ENCODE results near the gene BICRAL.
A peak's percentile ranks its signal among the peaks of the same experiment; 100 is the strongest.
"Not testable (repeated sequence)": the region's sequence is repeated elsewhere in the genome, so short reads cannot be mapped to it uniquely, and the experiment has no call there.

The BICRAL gene, protein sequence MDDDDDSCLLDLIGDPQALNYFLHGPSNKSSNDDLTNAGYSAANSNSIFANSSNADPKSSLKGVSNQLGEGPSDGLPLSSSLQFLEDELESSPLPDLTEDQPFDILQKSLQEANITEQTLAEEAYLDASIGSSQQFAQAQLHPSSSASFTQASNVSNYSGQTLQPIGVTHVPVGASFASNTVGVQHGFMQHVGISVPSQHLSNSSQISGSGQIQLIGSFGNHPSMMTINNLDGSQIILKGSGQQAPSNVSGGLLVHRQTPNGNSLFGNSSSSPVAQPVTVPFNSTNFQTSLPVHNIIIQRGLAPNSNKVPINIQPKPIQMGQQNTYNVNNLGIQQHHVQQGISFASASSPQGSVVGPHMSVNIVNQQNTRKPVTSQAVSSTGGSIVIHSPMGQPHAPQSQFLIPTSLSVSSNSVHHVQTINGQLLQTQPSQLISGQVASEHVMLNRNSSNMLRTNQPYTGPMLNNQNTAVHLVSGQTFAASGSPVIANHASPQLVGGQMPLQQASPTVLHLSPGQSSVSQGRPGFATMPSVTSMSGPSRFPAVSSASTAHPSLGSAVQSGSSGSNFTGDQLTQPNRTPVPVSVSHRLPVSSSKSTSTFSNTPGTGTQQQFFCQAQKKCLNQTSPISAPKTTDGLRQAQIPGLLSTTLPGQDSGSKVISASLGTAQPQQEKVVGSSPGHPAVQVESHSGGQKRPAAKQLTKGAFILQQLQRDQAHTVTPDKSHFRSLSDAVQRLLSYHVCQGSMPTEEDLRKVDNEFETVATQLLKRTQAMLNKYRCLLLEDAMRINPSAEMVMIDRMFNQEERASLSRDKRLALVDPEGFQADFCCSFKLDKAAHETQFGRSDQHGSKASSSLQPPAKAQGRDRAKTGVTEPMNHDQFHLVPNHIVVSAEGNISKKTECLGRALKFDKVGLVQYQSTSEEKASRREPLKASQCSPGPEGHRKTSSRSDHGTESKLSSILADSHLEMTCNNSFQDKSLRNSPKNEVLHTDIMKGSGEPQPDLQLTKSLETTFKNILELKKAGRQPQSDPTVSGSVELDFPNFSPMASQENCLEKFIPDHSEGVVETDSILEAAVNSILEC

DNA sequence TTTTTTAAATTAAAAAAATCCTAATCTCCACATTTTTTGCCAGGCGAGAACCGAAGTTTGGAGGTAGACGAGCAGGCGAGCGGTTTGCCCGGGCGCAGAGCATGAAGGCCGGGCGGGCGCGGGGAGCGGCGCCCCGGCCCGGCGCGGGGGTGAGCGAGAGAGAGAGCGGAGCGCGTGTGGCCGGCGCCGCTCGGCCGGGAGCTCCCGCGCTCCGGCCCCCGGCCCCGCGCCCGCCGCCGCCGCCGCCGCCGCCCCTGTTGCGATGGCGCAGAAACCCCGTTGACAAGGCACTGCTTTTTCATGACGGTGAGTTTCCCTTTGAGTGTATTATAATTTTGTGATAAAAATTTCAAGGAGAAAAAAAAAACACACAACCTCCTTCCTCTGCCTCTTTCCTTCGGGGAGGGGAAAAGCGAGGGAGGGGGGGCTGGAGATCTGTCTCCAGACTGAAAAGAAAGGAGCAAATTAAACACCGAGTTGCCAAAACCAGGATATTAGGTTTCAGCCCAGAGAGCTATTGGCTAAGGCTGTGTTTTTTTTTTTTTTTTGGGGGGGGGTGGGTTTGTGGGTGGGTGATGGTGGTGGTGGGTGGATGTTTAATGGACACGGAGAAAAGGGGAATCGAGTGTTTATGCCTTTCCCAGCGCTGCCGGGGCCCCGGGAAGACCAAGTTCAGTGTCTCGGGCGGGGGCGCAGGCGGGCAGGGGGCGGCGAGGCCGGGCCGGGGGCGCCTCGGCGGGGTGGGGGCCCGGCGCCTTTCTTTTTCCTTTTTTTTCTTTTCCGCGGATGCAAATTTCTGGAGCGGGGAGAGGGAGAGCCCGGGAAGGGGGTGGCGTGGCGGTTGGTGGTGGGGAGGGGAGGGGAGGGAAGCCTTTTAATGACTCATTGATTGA lies at the start of gene BICRAL:
TSS of gene BICRAL (plus strand) at position 257 of the 893 bp plus-strand sequence. CDS start 39,971 bp downstream, outside the sequence.
- DNase-seq, result peak; percentile 64

DNA sequence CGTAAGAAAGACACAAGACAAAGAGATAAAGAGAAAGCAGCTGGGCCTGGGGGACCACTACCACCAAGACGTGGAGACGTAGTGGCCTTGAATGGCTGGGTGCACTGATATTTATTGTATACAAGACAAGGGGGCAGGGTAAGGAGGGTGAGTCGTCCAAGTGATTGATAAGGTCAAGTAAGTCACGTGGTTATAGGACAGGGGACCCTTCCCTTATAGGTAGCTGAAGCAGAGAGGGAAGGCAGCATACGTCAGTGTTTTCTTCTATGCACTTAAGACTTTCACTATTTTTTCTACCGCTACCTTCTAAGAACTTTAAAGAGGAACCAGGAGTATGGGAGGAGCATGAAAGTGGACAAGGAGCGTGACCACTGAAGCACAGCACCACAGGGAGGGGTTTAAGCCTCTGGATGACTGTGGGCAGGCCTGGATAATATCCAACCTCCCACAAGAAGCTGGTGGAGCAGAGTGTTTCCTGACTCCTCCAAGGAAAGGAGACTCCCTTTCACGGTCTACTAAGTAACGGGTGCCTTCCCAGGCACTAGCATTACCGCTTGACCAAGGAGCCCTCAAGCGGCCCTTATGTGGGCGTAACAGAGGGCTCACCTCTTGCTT lies 47.9 kb upstream of the BICRAL start:
- not testable (repeated sequence) for DNase-seq

DNA sequence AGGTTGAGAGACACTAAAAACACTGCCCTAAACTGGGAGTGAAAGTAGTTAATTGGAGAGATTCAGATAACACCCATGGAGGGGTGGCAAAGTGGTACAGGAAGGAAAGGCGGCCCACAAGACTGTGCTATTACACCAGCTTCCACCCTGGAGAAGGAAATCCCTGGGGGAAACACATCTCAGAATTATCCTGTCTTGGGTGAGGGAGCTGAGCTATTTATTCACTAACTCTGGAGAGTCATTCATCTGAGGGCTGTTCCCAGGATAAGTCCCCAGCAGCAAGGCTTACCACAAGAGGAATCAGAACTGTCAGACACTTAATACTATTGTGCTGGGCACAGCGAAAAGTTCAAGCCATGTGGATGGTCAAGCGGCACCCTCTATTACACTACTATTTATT lies 45.9 kb upstream of the BICRAL start:
- DNase-seq, result no peak

DNA sequence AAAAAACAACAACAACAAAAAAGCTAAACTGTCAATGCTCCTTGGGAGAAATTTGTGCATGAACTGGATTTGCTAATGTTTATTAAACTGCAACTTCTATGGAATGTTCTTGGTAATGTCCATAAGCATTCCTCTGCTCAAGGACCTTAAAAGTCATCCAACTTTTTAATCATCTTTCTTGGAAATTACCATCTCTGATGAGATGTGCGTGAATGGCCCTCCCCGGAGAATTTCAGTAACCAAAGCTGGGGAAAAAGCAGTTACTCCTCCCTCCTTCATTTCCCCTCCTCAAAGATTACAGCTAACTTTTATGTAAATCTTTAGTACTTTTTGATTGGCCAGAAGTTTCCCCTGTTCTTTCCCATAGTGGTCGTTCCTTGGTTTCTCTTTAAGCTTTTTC lies 41.1 kb upstream of the BICRAL start:
- DNase-seq, result no peak

DNA sequence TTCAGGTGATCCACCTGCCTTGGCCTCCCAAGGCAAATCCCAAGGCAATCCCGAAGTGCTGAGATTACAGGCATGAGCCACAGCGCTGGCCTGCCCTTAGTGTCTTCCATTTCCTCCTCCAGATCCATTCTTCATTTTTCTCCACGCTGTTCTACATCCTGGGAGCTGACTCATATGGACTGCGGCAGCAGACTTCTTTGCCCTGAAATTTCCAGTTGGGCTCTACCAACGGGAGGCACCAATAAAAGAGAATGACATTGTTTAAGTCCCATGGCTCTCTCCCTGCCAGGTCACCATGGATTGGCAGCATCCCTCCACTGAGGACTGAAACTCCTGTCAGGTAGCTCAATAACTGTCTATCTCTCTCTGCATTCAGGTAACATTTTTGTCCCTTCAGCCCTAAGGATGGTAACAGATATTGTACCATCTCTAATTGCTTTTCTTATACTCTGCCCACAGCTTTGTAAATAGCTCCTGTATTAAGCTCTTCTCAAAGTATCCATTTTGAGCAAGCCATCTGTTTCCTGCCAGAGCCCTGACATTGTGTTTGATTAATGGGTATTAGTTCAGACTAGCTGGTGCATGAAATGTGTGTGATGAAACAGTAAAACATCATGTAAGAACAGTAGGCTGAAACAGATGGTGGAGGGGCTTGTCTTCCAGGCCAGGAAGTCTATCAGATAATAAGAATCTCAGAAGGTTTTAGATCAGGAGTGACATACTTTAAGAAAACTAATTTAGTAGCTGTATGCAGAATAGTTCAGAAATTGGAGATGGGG lies 39.5 kb upstream of the BICRAL start:
- DNase-seq, result no peak

DNA sequence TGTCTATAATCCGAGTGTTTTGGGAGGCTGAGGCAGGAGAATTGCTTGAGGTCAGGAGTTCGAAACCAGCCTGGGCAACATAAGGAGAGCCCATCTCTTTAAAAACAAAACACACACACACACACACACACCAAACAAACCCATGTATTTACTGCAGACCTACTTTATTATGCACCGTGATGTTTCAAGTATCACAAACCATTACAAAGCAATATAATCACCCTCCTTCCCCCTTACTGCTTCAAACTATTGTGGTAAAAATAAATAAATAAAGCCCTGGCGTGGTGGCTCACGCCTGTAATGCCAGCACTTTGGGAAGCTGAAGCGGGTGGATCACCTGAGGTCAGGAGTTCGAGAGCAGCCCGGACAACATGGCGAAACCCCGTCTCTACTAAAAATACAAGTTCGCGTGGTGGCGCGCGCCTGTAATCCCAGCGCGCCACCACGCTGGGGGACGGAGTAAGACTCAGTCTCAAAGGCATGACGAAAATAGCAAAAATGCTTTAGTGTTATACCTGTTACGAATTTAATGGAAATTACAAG lies 37.4 kb upstream of the BICRAL start:
- no peak for DNase-seq

DNA sequence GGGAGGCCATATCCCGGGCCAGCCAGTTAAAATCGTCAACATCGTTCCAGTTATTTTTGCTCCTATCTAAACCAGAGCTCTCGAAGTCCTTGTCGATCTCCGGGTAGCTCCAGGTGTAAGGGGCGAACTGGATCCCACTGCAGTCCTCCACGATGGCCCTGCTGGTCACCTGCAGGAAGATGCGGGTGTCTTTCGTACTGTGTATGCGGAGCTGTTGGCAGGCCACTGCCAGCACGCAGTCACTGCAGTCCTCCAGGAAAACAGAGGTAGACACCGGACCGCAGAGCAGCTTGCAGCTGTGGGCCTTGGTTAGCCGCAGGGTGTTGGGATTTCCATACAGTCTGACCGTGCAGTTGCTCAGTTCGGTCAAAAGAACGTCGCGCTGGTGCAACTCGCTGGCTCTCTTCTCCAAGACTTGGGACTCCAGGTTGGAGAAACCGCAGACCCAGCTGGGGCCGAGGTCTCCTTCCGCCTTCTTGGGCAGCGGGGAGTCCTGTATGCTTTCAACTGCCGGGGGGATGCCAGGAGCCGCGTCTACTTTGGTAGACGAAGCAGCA lies 36.7 kb upstream of the BICRAL start:
- no peak for DNase-seq

DNA sequence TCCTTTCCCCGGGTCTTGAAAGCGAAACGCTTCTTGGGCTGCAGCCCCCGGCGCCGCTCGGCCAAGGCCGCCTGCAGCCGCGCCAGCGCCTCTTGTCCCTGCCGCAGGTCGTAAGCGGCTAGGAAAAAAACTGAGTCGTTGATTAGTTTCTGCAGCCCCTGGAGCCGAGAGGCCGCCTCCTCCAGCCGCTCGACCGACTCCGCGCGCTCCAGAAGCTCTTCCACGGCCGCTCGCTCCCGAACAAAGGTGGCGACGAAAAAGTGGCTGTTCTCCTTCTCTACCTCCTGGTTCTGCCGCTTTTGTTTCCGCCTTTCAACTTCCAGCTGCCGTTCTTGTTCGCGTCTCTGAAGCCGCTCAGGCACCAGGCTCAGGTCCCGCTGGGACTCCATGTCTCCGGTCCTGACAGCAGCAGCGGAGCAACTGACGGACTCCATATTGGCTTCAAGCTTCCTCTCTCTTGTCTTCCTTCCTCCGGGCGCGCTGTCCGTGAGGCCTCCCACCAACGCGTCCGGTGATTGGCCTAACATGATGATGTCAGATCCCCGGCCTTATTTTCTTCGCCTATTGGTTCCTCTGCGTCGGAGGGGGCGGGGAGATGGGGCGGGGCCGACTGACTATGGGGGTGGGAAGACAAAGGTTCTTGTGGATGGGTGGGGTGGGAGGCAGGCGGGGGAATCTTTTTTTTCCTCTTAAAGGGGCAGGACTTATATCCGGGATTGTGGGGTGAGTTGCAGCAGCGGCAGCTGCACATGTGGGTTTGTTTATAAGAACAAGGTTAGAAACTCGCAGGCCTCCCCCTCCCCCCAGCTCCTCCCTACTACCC lies 36.0 kb upstream of the BICRAL start, which contains the start of gene TBCC:
TSS of gene TBCC (minus strand) at position 464 of the 823 bp plus-strand sequence. CDS start at position 434, 30 bp downstream.
- DNase-seq, result peak; percentile 98

DNA sequence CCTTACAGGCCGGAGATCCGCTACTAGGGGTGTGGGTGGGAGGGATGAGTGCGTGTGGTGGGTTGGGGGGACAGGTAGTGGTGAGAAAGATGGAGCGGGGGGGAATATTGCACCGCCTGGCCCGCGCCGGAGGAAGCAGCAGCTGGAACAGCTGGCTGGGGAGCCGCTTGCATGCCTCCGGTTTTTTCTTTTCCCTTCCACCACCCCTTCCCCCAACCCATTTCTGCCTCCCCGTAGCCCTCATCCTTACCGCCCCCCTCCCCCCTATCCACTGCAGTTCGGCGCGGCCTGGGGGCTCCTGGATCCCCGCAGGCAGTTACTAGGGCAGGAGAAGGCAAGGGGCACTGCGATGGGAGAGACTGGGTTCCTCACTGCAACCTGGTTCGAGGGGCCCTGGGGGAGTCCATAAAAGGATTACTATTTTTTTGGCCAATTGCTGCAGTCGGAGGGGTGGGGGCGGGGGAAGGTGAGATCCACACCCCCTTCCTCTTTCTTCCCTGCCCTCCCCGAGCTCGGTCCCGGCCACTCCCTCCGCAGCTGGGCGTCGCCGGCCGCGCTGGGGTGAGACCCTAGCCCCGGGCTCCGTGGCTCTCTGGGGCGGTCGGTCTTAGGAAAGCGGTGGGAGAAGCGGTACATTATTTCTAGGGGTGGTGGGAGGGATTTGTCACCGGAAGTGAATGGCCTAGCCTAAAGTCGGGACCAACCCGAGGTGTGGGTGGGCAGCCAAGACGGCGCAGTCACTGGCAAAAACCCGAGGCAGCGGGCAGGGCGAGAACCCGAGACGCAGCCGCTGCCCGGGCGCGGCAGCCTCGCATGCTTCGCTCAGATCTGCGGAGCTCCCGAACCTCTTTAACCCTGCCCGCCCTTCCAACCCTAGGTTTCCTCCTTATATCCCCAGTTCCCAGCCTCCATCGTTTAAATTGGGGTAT lies 35.1 kb upstream of the BICRAL start:
- DNase-seq, result peak; percentile 64

DNA sequence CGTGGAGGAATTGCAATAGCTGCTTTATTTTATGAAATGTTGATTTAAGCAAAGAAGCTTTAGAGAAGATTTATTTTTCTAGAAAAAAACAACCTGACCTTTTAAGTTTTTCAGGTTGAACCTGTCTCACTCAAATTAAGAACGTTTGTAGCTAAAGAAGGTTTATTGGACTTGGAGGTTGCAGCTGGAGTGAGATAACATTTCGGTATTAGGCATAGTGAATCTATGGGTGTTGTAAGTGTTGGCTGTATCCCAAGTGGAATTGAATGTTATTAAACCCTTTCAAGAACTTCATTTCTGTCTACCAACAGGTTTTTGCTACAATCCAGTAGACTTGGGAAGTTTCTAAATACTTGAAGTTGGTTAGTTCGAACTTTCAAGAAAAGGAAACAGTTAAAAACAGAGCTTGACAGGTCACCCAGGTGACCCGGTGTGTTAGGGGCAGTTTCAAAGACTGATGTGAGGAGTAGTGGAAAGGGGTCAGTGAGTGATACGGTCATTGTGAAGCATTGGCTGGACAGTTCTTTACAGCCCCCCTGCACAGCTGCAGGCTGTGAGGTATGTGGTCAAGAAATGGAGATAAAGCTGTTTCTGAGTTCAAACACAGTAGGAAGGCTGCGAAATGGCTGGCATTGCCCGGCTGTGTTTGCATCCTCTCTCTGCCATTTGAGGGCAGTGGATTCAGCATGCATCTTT lies 33.5 kb upstream of the BICRAL start:
- no peak for DNase-seq

DNA sequence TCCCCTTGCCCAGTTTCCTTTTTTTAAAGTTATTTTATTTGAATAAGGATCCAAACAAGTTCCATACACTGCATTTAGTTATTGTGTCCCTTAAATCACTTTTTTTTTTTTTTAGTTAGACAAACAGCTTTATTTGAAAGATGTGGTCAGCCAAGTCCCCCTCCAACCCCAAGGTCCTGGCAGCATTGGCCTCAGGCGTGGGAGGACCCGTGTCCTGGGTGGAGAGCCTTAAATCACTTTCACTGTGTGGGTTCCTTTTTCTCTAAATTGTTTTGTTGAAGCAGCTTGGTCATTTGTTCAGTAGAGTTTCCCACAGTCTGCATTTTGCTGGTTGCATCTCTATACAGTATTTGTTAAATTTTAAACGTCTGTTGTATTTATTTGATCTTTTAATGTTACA lies 30.8 kb upstream of the BICRAL start:
- no peak for DNase-seq

DNA sequence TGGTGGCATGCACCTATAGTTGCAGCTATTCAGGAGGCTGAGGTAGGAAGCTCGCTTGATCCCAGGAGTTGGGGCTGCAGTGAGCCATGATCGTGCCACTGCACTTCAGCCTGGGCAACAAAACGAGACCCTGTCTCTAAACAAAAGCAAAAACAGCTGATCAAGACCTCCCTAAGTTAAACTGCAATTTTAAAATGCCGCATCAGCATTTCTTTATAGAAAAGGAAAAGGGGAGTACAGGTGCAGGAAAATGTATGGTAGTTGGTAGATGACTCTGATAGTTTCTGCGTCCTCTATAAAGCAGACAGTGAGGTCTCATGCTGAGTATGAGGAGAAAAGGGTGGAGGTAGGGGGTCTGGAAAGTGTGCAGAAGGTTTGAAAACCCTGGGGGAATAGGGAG lies 27.1 kb upstream of the BICRAL start:
- DNase-seq, result no peak

DNA sequence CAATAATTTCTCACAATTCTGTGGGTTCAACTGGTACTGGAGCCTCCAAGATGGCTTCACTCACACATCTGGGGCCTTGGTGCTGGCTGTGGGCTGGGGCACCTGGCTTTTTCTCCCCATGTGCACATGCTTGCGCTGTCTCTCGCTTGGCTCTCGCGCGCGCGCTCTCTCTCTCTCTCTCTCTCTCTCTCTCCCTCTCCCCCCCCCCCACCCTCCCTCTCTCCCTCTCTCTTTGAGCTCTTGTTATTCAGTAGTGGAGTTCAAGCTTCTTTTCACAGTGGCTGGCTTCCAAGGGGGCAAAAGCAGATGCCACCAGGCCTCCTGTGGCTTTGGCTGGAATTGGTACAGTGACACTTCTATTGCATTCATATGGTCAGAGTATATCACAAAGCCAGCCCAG lies 25.1 kb upstream of the BICRAL start:
- DNase-seq, result peak; percentile 11

DNA sequence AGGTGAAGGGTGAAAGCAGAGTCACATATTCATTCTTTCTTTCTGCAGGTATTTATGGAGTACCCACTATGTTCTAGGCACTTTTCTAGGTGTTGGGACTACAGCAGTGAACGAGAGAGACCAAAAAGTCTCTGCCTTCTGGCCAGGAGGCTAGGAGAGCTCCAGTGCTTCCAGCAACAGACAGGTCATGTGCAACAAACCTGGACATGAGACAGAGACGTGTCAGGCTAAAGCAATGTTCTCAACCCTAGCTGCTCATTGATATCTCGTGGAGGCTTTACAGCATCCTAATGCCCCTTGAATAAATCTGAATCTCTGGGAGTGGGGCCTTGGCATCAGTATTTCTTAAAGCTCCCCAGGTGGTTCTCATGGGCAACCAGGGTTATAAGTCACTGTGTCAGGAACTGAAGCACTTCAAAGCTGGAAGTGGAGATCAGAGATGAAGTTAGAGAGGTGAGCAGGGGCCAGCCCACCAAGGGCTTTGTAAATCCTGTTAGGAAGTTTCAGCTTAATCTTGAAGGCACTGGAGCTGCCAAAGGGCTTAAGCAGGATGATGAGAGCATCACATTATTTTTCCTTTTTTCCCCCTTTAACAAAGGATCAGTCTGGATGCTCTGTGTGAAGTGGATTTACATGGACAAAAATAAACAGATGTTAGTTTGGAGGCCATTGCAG lies 23.0 kb upstream of the BICRAL start:
- DNase-seq, result no peak

DNA sequence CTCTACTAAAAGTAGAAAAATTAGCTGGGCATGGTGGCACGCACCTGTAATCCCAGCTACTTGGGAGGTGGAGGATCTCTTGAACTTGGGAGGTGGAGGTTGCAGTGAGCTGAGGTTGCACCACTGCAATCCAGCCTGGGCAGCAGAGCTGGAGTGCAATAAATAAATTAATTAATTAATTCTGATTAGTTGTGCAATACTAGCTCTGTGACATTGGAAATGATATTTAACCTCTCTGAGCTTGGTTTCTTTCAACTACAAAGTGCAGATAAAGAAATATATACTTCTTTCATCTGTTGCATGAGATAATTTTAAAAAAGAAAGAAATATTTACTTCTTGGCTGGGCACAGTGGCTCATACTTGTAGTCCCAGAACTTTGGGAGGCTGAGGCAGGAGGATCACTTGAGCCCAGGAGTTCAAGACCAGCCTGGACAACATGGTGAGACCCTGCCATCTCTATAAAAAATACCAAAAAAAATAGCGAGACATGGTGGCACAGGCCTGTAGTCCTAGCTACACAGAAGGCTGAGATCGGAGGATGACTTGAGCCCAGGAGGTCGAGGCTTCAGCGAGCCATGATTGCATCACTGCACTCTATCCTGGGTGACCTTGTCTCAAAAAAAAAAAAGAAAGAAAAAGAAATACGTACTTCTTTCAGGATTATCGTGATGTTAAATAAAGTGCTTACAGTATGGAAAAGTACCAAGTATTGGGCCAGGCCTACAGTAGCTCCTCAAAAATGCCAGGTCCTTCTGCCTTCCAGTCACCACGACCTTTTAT lies 20.4 kb upstream of the BICRAL start:
- DNase-seq, result no peak

DNA sequence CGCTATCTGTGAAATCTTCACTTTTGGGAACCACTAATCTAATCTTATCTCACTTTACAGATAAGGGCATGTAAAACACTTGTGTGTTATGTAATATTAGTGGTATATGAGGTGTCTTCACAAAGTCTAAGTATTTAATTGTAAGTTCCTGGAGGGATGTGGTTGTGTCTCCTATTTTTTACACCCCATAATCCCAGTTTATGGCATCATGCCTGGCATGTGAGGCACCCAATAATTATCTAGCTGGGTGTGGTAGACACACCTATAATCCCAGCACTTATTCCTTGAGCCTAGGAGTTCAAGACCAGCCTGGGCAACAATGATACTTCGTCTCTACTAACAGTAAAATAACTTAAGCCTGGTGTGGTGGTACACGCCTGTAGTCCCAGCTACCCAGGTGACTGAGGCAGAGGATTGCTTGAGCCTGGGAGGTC lies 19.4 kb upstream of the BICRAL start:
- DNase-seq, result no peak
